ENCODE measurements around the gene RNF186.
"Not testable (repeated sequence)": the region's sequence is repeated elsewhere in the genome, so short reads cannot be mapped to it uniquely, and the experiment has no call there.

Gene RNF186

DNA sequence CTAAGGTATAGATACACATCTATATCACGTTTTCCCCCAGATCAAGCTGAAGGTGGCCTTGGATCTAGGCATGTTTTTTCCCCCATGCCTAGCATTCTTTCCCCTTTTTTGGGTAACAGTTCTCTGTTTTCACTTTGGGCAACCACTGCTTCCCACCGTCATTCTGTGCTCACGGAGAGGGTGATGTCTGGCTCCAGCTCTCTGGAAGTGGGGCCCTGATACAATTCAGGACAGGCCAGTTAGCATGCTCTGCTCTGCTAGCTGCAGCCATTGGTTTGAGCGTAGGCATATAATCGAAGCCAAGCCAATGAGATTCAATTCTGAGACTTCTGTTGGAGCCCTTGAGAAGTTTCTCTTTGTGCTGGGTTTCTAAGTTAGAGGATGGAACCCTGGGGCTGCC is 2.1 kb upstream of the RNF186 start:
- no peak overlapping the region for H3K4me2 ChIP-seq (ENCODE audit: low read depth, low read length)
- no peak overlapping the region for H3K4me3 ChIP-seq (ENCODE audit: low read length)
- H2AFZ ChIP-seq (ENCODE audit: low read length): no peak overlapping the region
- H3K27ac ChIP-seq (ENCODE audit: low read length): no peak overlapping the region
- H3K4me1 ChIP-seq (ENCODE audit: low read length): peaks cover 16% of the 10 kb centered on the region
- H4K20me1 ChIP-seq (ENCODE audit: insufficient read depth, low read length): no peaks in the 10 kb centered on the region
- no peak overlapping the region for H3K9ac ChIP-seq (ENCODE audit: low read length)
- H3K9me2 ChIP-seq (replicated peaks; ENCODE audit: insufficient read depth, low read length): no peaks in the 10 kb centered on the region
- no peaks in the 10 kb centered on the region for H3K9me3 ChIP-seq (replicated peaks; ENCODE audit: insufficient read depth, low read length)
- H3K79me2 ChIP-seq (ENCODE audit: low read length): no peaks in the 10 kb centered on the region
- DNase-seq: no peak
- H3F3A ChIP-seq (ENCODE audit: insufficient read depth, low read length): peaks cover 12% of the 10 kb centered on the region
- no peaks in the 10 kb centered on the region for H3K36me3 ChIP-seq (replicated peaks; ENCODE audit: insufficient read depth, low read length)
- peaks cover 14% of the 10 kb centered on the region; the same call in 1 of the 2 replicates for H3K27me3 ChIP-seq (replicated peaks; ENCODE audit: insufficient read depth, low read length)
- TF ChIP-seq EZH2phosphoT487 (IDR thresholded peaks at IDR 0.05; ENCODE audit: low read length) (no peak), EZH2 (optimal IDR thresholded peaks at IDR 0.05; ENCODE audit: low read depth, low read length) (no peak)
- TF ChIP-seq, protein P1, sequence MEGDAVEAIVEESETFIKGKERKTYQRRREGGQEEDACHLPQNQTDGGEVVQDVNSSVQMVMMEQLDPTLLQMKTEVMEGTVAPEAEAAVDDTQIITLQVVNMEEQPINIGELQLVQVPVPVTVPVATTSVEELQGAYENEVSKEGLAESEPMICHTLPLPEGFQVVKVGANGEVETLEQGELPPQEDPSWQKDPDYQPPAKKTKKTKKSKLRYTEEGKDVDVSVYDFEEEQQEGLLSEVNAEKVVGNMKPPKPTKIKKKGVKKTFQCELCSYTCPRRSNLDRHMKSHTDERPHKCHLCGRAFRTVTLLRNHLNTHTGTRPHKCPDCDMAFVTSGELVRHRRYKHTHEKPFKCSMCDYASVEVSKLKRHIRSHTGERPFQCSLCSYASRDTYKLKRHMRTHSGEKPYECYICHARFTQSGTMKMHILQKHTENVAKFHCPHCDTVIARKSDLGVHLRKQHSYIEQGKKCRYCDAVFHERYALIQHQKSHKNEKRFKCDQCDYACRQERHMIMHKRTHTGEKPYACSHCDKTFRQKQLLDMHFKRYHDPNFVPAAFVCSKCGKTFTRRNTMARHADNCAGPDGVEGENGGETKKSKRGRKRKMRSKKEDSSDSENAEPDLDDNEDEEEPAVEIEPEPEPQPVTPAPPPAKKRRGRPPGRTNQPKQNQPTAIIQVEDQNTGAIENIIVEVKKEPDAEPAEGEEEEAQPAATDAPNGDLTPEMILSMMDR (IDR thresholded peaks at IDR 0.05; ENCODE audit: low read length): no peak

- peaks cover 14% of the 10 kb centered on the region; the same call in 1 of the 2 replicates for H3K27me3 ChIP-seq (replicated peaks; ENCODE audit: insufficient read depth, low read length)
- DNase-seq; H2AFZ ChIP-seq (ENCODE audit: low read length); H3K27ac ChIP-seq (ENCODE audit: low read length); H3K4me3 ChIP-seq (ENCODE audit: low read length); H3K36me3 ChIP-seq (replicated peaks; ENCODE audit: insufficient read depth, low read length); H3K9me2 ChIP-seq (replicated peaks; ENCODE audit: insufficient read depth, low read length); H3K4me2 ChIP-seq (ENCODE audit: low read depth, low read length); H3K79me2 ChIP-seq (ENCODE audit: low read length); H3K9ac ChIP-seq (ENCODE audit: low read length); H4K20me1 ChIP-seq (ENCODE audit: insufficient read depth, low read length); H3K9me3 ChIP-seq (replicated peaks; ENCODE audit: insufficient read depth, low read length): not testable (repeated sequence)
- peaks cover 16% of the 10 kb centered on the region for H3K4me1 ChIP-seq (ENCODE audit: low read length)
- H3F3A ChIP-seq (ENCODE audit: insufficient read depth, low read length): peaks cover 12% of the 10 kb centered on the region
Measured at GRCh38 chr1:19816737-19817086, 1.6 kb upstream of the RNF186 start.

DNA sequence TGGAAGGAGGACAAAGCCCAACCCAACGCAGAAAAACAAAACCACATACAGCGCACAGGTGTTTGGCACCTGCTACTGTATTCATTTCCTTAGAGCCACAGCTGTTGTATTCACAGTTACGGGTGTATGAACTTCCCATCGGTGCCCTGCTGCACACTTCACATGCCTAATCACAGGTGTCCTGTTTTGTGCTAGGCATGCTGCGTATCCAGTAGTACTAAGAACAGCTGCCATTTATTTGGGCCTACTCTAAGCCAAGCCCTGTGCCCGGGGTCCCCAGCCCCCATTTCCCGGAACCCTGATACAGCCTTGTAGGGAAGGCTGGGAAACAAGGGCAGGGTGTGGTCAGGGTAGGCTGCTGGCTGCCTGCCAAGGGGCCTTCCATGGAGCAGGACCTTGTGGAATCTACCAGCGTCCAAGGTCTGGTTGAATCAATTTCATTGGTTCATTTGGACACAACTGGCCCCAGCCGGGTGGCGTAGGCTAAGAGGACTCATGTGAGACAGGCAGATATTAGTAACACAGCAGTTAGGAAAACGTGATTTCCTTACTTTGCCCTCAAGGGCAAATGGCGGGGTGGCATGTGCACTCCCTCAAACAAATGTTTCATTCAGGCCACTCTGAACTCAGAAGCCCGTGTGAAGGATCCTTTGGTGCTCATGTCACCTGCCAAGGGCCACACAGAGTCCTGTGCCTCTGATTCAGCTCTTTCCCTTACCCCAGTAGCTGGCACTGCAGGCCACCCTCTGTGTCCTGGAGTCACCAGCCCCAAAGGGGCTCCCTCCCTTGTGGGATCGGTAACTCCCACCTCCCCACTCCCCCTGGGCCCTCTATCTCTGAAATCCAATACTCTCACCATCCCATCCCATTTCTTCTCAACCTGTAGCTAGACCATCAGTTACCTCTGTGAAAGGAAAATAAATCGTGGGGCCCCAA is 986 bp upstream of the RNF186 start:
- Histone ChIP-seq H3K27ac (ENCODE audit: low read length) (peak overlapping the region; percentile 57; the same call in 1 of the 2 replicates), H3K79me2 (ENCODE audit: low read length) (no peaks in the 10 kb centered on the region), H3K4me3 (ENCODE audit: low read length) (no peak overlapping the region; the same call in 1 of the 2 replicates)

More for the DNA sequence above, 986 bp upstream of the RNF186 start:
- Histone ChIP-seq H3K4me2 (ENCODE audit: low read depth, low read length) (peak overlapping the region; percentile 51), H4K20me1 (ENCODE audit: insufficient read depth, low read length) (no peaks in the 10 kb centered on the region), H3K9me2 (replicated peaks; ENCODE audit: insufficient read depth, low read length) (no peaks in the 10 kb centered on the region), H3K4me1 (ENCODE audit: low read length) (peaks cover 16% of the 10 kb centered on the region), H3K9ac (ENCODE audit: low read length) (no peak overlapping the region; the same call in 1 of the 2 replicates), H3K36me3 (replicated peaks; ENCODE audit: insufficient read depth, low read length) (no peaks in the 10 kb centered on the region), H2AFZ (ENCODE audit: low read length) (no peak overlapping the region), H3K27me3 (replicated peaks; ENCODE audit: insufficient read depth, low read length) (peaks cover 14% of the 10 kb centered on the region; the same call in 1 of the 2 replicates), H3K9me3 (replicated peaks; ENCODE audit: insufficient read depth, low read length) (no peaks in the 10 kb centered on the region), H3F3A (ENCODE audit: insufficient read depth, low read length) (peaks cover 12% of the 10 kb centered on the region)
- DNase-seq: peak; percentile 89
- TF ChIP-seq EZH2 (optimal IDR thresholded peaks at IDR 0.05; ENCODE audit: low read depth, low read length): no peak
- TF ChIP-seq, protein P1 (IDR thresholded peaks at IDR 0.05; ENCODE audit: low read length): no peak
- no peak for TF ChIP-seq EZH2phosphoT487 (IDR thresholded peaks at IDR 0.05; ENCODE audit: low read length)
